Aorta (tissue), 5 donors: Measurements from ENCODE around the gene SYNPR. TPM values are rescaled to one million over a fixed set of nuclear protein-coding genes. Genes with fewer than 3 reads are reported as not detected.

Source experiments
- ATAC-seq: fragments of 200-7000 bp; cut with Tn5 transposase; one replicate; pipeline ENCODE4 v1.9.1; 2022; ENCODE audit warnings: moderate library complexity; ENCODE audit not compliant: low FRiP score
- DNase-seq, 2 donors: peaks; one replicate each; pipeline ENCODE4 v3.0.0-alpha.2; 2020
- H3K27ac ChIP-seq, 2 donors: one replicate each; pipeline ENCODE4 v1.5.1; 2013; ENCODE audit warnings: low read length in 2 of 2, mild to moderate bottlenecking in 2 of 2, moderate library complexity in 2 of 2, control low read depth in 1 of 2, inconsistent platforms in 1 of 2, low read depth in 1 of 2
- H3K27me3 ChIP-seq, 2 donors: one replicate each; pipeline ENCODE4 v1.6.1; 2013; ENCODE audit warnings: control low read depth in 1 of 2, low read length in 1 of 2, mild to moderate bottlenecking in 1 of 2, moderate library complexity in 1 of 2; ENCODE audit not compliant: insufficient read depth in 2 of 2, control insufficient read depth in 1 of 2
- H3K36me3 ChIP-seq, 2 donors: one replicate each; pipeline ENCODE4 v1.6.1; 2013; ENCODE audit warnings: control low read depth in 1 of 2, low read length in 1 of 2, mild to moderate bottlenecking in 1 of 2; ENCODE audit not compliant: insufficient read depth in 2 of 2, control insufficient read depth in 1 of 2
- H3K4me1 ChIP-seq, 2 donors: one replicate each; pipeline ENCODE4 v1.6.1; 2013; ENCODE audit warnings: low read length in 2 of 2, control low read depth in 1 of 2, mild to moderate bottlenecking in 1 of 2, moderate library complexity in 1 of 2; ENCODE audit not compliant: insufficient read depth in 2 of 2, control insufficient read depth in 1 of 2
- H3K4me3 ChIP-seq, 2 donors: one replicate each; pipeline ENCODE4 v1.5.1; 2013; ENCODE audit warnings: low read length in 2 of 2, control low read depth in 1 of 2, mild to moderate bottlenecking in 1 of 2
- H3K9me3 ChIP-seq: one replicate; pipeline ENCODE4 v1.6.1; 2013; ENCODE audit warnings: mild to moderate bottlenecking, low read length; ENCODE audit not compliant: control insufficient read depth
- WGBS, 2 donors: extraction: QIAGEN DNeasy Blood & Tissue Kit; methylation state at CpG; one replicate each; pipeline ENCODE4 v1.1.7; 2013; 5-methylcytosine and 5-hydroxymethylcytosine counted together
- intact Hi-C, 2 donors: fragments of 100-400 bp; cut with DNase I; formaldehyde crosslinking; loops; one replicate each; pipeline versions ENCODE4 v1.14.2 to v1.15.0; 2022
- polyA plus RNA-seq, 2 donors: library from polyadenylated mRNA; stranded (reverse); fragments of 200-250 nt; gene quantifications; one replicate each; pipeline ENCODE4 v1.2.3, GENCODE V29; 2013
- total RNA-seq, 2 donors: library from RNA; stranded (reverse); fragmentation: NEBNext Ultra II Directional; extraction: Animal tissue kit (Norgen Biotek cat#: 25700); gene quantifications; one replicate each; pipeline ENCODE4 v1.2.1, GENCODE V29; 2021
- donor health status: healthy with polysubstance abuse.
- donor health status: Bipolar disorder and iron deficiency.
- donor health status: DM: no; HTN: no; CAD: no.
- donor health status: DM: no; HTN: no; CAD: no.
- donor health status: DM: yes; HTN: yes; CAD: no.

The SYNPR gene
- total and polyA plus RNA-seq, 4 donors, result not detected

GRCh38 chr3:63450634-63451363 lies 172.7 kb downstream of the SYNPR start:
- H3K9me3 ChIP-seq, result no peaks in the 10 kb centered on the region
- H3K27ac ChIP-seq, result no peak overlapping the region
- intact Hi-C loops, result no loop called here
- no peaks in the 10 kb centered on the region for H3K36me3 ChIP-seq
- H3K4me1 ChIP-seq, result no peaks in the 10 kb centered on the region
- 77 to 81% methylated on average over 5 of the region's 5 CpGs for WGBS, 2 donors
- ATAC-seq, result no peak
- DNase-seq, result no peak
- H3K27me3 ChIP-seq, result peaks cover 0 to 2% of the 10 kb centered on the region in 2 donors
- H3K4me3 ChIP-seq, result no peak overlapping the region

GRCh38 chr3:63456901-63457300 lies 178.8 kb downstream of the SYNPR start:
- no peak for DNase-seq
- 68 to 74% methylated on average over 6 of the region's 6 CpGs for WGBS, 2 donors

GRCh38 chr3:63458405-63458804 lies 180.3 kb downstream of the SYNPR start:
- no peaks in the 10 kb centered on the region for H3K36me3 ChIP-seq
- intact Hi-C loops, result no loop called here
- peaks cover 0 to 1% of the 10 kb centered on the region in 2 donors for H3K27me3 ChIP-seq
- no peak overlapping the region for H3K4me3 ChIP-seq
- DNase-seq (no peak), ATAC-seq (no peak)
- no peak overlapping the region for H3K27ac ChIP-seq
- H3K9me3 ChIP-seq, result no peaks in the 10 kb centered on the region
- no peaks in the 10 kb centered on the region for H3K4me1 ChIP-seq

More at GRCh38 chr3:63456901-63457300, 178.8 kb downstream of the SYNPR start:
- no peaks in the 10 kb centered on the region for H3K36me3 ChIP-seq
- H3K27me3 ChIP-seq, result peaks cover 0 to 1% of the 10 kb centered on the region in 2 donors
- intact Hi-C loops, result no loop called here
- H3K9me3 ChIP-seq, result no peaks in the 10 kb centered on the region
- no peak overlapping the region for H3K4me3 ChIP-seq
- H3K4me1 ChIP-seq, result no peaks in the 10 kb centered on the region
- no peak overlapping the region for H3K27ac ChIP-seq
- no peak for ATAC-seq

GRCh38 chr3:63462732-63463131 lies 184.6 kb downstream of the SYNPR start:
- Histone ChIP-seq H3K27ac (no peak overlapping the region), H3K4me3 (no peak overlapping the region)
- ATAC-seq, result no peak

GRCh38 chr3:63467392-63467791 lies 189.3 kb downstream of the SYNPR start:
- Histone ChIP-seq H3K4me1 (no peaks in the 10 kb centered on the region), H3K4me3 (no peak overlapping the region), H3K27me3 (no peaks in the 10 kb centered on the region), H3K27ac (no peak overlapping the region), H3K9me3 (no peaks in the 10 kb centered on the region), H3K36me3 (no peaks in the 10 kb centered on the region)
- DNase-seq (no peak), ATAC-seq (no peak)
- intact Hi-C loops, result no loop called here
- WGBS, 2 donors, result 82 to 84% methylated on average over 3 of the region's 3 CpGs

More at GRCh38 chr3:63462732-63463131, 184.6 kb downstream of the SYNPR start:
- intact Hi-C loops, result no loop called here
- no peak for DNase-seq
- no peaks in the 10 kb centered on the region for H3K36me3 ChIP-seq
- no peaks in the 10 kb centered on the region for H3K9me3 ChIP-seq
- no peaks in the 10 kb centered on the region for H3K4me1 ChIP-seq
- H3K27me3 ChIP-seq, result peaks cover 0 to 1% of the 10 kb centered on the region in 2 donors

GRCh38 chr3:63470745-63471144 lies 192.6 kb downstream of the SYNPR start:
- 43% methylated on average over 1 of the region's 1 CpG for WGBS, 2 donors
- no peaks in the 10 kb centered on the region for H3K27me3 ChIP-seq
- no peak overlapping the region for H3K27ac ChIP-seq
- H3K9me3 ChIP-seq, result no peaks in the 10 kb centered on the region
- no peaks in the 10 kb centered on the region for H3K36me3 ChIP-seq
- ATAC-seq (no peak), DNase-seq (no peak)
- H3K4me3 ChIP-seq, result no peak overlapping the region
- intact Hi-C loops, result no loop called here
- H3K4me1 ChIP-seq, result no peaks in the 10 kb centered on the region

- no peak for DNase-seq
- H3K27me3 ChIP-seq, result no peaks in the 10 kb centered on the region
- H3K4me3 ChIP-seq, result no peak overlapping the region
- no peaks in the 10 kb centered on the region for H3K36me3 ChIP-seq
- no peaks in the 10 kb centered on the region for H3K4me1 ChIP-seq
- H3K27ac ChIP-seq, result no peak overlapping the region
- intact Hi-C loops, result no loop called here
- ATAC-seq, result no peak
- no peaks in the 10 kb centered on the region for H3K9me3 ChIP-seq
- WGBS, 2 donors, result 76 to 83% methylated on average over 5 of the region's 5 CpGs
Measured at GRCh38 chr3:63471781-63472180, 193.7 kb downstream of the SYNPR start.

GRCh38 chr3:63473641-63474166 lies 195.6 kb downstream of the SYNPR start:
- Histone ChIP-seq H3K27ac (no peak overlapping the region), H3K27me3 (no peaks in the 10 kb centered on the region), H3K9me3 (no peaks in the 10 kb centered on the region), H3K4me1 (no peaks in the 10 kb centered on the region), H3K4me3 (no peak overlapping the region), H3K36me3 (no peaks in the 10 kb centered on the region)
- intact Hi-C loops, result no loop called here
- no peak for DNase-seq
- no peak for ATAC-seq
- 63 to 65% methylated on average over 6 of the region's 6 CpGs for WGBS, 2 donors

GRCh38 chr3:63474828-63475518 lies 196.9 kb downstream of the SYNPR start:
- Histone ChIP-seq H3K36me3 (no peaks in the 10 kb centered on the region), H3K27ac (no peak overlapping the region), H3K27me3 (no peaks in the 10 kb centered on the region), H3K9me3 (no peaks in the 10 kb centered on the region), H3K4me1 (no peaks in the 10 kb centered on the region), H3K4me3 (no peak overlapping the region)
- 73 to 78% methylated on average over 3 of the region's 3 CpGs for WGBS, 2 donors
- ATAC-seq, result no peak
- intact Hi-C loops, result no loop called here
- DNase-seq, result no peak
